Measurements from ENCODE around the gene CXCL12.

Gene CXCL12

DNA sequence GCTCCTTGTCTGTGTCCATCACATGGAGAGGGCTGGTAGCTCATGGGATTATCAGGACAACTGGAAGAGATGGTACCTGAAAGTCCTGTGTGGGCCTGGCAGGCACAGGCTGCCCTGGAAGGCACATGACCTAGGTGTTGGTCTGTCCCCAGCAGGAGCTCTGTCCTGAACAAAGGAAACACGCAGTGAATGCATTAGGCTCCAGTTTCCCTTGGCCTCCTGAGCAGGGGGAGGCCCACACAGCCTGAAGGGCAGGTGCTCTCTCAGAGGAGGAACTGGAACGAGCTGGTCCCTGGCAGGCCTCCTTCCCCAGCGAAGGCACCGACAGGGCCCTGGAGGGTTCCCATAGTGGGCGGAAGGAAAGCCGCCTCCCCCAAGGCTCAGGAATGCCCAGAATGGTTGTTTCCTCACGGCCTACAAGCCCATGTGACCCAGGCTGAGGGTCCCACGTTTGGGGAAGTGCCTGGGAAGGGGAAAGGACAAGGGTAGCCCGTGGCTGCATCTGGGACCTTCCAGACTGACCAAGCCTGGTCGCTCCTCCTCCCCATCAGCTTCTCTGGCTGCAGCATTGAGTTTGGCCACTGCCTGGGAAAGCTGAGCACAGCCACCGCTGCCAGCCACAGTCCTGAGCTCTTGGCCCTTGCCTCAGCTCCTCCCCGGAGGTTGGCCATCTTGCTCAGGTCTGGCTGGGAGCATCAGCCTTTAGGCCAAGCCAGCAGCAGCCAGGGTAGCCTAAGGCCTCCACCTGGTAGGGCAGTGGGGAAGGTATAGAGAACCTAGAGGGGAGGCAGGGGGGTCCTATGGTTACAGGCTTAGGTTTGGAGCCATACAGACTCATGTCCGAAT is 21.8 kb downstream of the CXCL12 start:
- no peak for DNase-seq (ENCODE audit: low read depth)

DNA sequence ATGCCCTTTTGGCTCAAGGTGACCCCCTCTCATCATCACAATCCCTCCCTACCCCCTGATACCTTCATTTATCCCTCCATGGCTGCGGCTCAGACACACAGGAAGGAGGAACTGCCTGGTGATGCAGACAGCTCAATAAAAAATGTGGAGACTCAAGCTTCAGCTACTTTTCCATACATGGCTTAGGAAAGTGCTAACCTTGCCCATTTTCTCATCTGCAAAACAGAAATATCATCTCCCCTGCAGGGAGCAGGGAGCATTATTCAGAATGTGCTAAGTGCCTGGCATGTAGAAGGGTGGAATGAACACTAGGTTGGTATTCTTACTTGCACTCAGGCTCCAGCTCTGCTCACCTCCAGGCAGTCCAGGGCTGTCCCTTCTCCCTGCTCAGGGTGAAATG is 23.8 kb downstream of the CXCL12 start:
- DNase-seq (ENCODE audit: low read depth) = no peak

DNA sequence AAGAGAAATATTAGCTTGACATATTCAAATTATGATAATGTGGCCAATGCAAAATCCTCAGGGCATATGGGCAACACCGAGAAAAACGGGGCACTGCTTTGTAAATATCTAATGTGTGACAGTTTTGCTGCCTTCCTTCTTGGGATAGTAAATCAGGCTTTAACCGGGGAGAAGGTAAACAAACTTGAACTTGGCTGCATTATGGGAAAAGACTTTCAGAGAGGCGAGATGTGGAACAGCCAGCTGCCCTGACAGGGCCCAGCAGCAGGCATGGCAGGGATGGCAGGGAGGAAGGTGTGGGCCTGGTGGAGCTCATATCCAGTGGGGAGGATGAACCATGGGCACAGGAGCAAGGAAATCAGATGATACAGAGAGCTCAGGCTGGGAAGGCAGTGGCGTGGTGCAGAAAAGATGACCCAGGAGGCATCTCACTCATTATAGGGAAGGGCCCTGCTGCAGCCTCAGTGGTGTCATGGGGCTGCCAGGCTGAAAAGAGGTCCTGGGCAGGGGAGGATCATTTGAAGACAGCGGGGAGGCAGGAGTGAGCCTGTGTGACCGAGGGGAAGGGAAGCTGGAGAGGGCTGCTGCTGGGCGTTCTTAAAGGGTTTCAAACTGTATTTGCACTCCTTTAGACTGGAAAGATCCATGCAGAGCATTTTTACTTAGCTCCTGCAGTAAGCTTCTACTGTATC is 26.7 kb downstream of the CXCL12 start:
- no peak for DNase-seq (ENCODE audit: low read depth)

DNA sequence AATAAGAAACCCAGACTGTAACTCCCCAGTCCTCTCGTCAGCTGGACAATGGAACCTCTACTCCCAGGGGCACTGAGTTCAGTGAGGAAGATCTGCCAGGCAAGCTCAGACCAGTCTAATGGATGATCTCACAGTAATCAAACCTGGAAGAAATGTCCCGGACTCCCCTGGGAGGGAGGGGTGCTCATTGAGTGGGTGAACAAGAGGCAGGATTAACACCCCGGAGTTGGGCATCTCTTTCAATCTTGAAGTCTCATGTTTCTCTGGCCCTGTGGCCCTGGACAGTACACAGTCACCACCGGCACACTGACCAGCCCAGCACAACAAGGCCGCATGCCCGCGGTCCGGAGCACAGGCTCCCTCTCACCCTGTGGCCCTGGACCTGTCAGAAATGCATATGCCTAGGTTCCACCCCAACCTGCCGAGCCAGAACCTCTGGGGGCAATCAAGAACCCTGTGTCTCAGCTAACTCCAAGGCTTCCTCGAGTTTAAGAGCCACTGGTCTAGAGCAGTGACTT is 27.8 kb downstream of the CXCL12 start:
- no peak for DNase-seq (ENCODE audit: low read depth)

DNA sequence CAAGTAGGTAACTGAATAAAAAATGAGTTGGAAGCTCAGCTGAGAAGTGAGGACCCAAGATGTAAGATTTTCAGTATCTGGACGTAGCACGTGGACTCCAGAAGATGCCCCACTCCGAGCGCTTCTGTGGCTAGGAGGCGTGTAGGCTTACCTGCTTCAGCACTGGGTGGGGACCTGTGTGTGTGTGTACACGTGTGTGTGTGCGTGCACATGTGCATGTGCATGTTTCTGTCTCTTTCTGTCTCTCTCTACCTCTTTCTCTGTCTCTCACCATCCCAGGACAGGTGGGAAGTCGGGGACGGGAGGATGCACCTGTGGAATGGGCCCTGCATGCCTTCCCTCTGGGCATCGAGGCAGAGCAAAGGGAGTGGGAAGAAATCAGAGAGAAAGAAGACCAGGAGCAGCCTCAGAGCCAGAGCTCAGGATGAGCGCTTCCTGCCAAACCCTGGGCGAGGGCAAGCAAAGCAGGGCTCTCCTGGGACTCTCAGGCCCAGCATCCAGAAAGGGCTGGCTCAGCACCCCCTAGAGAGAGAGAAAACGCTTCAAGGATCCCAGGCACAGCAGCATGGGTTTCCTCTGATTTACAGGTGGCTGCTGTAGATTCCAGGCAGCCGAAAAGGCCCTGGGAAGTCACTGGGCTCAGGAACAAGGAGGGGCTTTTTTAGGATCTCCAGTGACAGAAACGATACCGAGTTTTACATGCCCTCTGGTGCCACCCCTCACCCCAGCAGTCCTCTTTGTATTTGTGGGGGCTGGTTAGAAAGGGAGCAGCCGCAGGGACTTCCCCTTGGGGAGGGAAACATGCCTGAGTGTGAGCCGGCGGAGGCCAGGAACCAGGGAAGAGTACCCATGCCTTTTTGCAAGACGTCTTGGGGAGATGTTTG is 28.5 kb downstream of the CXCL12 start:
- DNase-seq (ENCODE audit: low read depth) = no peak

DNA sequence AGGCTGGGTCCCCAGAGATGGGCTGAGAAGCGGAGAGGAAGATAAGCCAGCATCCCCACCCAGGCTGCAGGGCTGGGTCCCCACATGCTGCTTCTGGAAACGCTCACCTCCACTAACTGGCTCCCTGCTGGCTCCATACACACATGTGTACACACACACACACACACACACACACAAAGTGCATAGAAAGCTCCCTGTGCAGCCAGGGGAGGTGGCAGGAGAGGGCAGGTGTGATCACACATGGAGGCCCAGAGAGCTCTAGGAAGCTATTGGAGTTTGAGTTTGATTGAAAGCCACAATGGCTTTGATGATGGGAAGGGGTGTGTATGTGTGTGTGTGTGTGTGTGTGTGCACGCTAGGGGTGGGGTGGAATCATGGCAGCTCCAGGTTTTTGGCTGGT is 29.3 kb downstream of the CXCL12 start:
- no peak for DNase-seq (ENCODE audit: low read depth)

DNA sequence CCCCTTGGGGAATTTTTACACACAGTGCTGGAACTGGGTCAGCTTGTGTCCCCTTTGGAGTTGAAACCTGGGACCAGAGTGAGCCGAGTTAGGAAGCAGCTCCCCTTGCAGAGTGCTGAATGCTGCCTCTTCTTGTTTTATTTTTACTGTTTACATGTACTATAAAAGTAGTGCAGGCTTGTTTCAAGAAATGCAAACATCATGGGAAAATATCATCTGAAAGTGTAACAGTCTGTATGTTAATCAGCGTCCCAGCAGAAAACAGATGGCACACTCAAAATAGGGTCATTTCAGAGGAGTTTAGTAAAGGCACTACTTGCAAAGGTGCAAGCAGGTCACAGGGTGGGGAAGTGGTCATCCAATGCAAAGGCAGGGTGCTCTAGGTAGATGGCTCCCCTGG is 30.1 kb downstream of the CXCL12 start:
- DNase-seq (ENCODE audit: low read depth) = no peak

DNA sequence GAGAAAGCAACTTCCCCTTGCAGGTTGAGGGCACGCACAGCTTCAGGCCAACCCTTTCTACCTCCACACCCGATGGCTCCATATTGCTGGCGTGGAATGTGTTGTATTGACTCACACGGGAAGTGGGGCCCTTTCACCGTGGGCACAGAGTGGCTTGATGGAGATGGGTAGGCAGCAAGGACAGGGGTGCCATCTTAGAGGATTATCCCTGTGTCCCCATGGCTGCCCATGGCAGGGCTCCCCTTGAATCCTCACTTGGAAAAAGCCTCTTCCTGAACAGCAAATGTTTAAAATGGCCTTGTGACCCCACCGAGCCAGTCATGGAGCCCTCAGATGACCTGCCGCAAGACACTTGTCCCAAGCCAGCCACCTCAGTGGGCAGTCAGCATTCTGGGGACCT is 31.2 kb downstream of the CXCL12 start:
- no peak for DNase-seq (ENCODE audit: low read depth)

DNA sequence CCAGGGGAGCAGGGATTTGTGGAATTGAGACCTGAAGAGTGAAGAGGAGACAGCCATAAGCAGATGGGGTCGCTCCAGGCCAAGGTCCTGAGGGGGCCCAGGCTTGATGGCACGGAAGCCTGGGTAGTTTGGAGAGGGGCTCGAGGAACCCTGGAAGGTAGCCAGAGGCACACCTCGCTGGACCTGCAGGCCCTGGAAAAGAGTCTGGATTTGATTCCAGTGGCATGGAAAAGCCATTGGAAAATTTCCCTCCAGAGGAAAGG is 31.8 kb downstream of the CXCL12 start:
- no peak for DNase-seq (ENCODE audit: low read depth)

DNA sequence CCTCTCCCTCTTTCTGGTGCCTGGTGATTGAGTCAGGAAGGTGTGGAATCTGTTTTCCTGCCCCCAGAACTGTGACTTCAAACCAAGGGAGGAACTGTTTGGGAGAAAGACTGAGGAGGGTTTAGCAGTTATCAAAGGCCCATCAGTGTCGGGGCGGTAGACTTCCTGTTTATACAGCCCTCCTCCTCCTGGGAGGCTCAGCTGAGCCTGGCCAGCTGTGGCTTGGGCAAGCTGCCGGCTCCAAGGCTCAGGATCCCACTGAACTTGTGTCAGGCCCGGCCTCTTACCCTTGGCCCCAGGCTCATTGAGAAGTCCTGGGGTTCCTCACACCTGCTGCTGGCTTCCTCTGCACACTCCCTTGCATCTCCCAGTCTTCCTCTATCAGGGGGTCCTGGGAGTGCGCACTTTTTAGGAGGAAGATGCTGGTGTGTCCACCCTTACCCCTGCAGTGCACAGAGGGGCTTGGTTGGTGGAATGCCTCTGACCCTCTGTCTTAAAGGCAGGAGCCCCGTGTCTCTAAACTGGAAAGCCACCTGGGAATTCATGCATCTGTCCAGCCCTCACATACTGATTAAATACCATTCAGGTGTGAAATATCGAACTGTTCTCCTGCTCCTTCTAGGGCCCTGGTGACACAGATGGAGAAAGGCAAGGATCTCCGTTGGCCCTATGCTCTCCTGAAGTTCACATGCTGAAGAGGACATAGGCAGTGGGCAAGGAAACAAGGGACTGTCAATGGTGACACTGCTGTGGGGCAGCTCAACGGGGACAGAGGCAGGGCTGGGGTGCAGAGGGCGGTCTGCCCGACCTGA is 32.4 kb downstream of the CXCL12 start:
- no peak for DNase-seq (ENCODE audit: low read depth)

DNA sequence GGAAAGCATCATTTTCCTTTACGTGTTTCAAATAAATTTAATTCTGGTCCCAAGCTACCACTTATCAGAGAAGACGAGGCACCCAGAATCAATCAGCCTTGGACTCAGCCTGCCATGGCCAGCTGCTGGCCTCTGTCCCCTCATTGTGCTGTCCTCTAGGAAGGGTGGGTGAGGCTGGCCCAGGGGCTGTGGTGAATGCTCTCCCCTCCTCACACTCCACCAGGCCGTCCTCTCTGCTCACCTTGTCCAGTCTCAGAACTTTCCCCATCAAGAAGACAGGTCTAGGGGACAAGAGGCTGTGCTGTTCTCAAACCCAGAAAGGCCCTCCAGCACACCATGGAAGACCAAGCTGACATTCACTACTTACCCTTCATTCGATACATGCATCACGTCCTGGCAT is 36.4 kb downstream of the CXCL12 start:
- no peak for DNase-seq (ENCODE audit: low read depth)

DNA sequence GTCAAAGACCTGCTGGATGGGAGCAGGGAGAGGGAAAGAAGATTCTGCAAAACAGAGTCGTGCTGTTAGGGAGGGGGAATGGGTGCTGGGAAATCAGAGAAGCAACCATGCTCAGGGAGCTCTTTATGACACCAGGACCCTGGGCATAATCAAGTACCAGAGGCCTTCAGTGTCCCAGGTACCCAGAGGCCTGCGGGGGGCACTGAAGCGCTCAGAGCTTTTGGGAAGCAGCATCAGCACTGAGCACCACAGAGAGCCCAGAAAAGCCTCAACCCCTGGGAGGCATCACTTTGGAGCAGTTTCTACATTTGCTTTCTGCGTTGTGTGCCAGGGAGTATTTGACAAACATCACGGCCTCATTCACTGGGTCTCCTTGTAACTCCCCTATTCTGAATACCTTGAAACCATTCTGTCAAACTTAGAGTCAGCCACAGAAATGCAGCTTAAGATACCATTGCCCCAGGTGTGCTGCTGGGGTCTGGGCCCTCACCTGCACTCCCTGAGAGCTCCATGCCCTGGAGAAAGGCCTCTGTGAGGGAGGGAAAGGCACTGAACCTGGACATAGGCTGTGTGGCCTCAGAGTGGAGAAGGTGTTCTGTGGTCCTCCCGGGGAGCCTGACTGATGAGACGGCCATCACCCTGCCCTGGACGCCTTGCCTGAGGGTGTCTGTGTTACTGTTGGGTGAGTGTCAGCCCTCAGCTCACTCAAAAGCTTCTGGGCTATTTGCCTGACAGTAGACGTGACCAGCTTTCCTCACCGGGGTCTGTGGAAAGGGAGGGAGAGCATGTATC is 37.1 kb downstream of the CXCL12 start:
- no peak for DNase-seq (ENCODE audit: low read depth)

DNA sequence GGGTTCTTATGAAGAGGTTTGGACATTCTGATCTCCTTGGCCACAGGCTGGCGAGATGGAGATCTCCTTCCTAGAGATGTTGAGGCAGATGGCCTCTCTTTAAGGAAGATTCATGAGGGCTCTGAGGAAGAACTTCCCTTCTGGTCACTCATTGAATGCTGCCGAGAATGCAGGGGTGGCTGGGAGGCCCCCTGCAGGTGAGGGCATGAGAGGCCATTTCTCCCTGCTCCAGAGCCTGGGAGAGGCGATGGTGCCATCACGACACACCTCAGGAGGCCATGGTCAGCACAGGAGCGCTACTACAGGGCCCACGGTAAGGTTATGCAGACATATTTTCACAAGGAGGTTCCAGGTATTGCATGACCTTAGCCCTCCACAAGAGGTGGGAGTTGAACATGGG is 40.2 kb downstream of the CXCL12 start:
- no peak for DNase-seq (ENCODE audit: low read depth)

DNA sequence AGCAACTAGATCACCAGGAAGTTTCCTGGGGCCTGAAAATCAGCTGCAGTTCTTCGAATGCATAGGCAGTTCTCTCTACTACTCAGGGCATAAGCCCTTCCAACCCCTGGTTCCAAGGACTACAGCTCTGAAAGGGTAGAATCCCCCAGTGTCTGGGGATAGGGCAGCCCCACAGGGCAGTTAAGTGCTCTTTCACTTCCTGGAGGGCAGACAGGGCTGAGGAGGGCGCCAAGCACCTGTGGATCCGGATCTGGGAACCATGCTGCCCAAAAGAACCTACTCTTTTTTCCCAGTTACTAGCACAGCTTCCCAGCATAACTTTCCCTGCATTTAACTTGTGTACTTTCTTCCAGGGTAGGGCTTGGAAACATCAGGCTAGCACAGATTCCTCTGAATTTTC is 41.1 kb downstream of the CXCL12 start:
- DNase-seq (ENCODE audit: low read depth) = no peak

DNA sequence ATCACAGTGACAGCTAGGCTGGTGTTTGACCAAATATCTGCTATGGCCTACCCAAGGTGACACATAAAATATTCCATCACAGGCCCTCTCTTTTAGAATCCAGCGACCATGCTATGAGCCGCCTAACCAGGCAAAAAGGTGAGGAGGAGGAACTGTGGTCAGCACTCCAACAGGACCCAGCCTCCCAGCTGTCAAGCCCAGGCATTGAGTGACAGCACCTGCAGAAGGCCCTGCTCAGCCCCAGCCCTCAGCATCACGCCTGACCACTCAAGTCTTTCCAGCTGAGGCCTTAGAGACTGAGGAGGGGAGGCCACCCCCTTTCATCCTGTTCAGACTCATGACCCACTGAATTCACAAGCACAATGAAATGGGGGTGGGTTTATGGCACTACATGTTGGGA is 43.0 kb downstream of the CXCL12 start:
- DNase-seq (ENCODE audit: low read depth) = no peak

DNA sequence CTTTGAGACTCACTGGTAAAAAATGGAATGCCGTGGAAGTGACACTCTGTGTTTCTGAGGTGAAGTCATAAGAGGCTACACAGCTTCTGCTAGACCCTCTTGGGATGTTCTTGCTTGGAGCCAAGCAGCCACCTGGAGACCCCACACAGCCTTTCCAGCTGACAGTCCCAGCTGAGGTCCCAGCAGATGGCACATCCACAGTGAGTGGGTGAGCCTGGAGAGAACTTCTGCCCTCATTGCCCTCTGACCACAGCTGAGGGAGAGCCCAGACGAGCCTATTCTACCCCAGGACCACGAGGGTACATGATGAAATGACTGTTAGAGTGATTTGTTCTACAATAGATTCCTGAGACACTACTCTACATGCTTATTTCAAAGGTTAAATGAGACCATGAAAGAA is 44.3 kb downstream of the CXCL12 start:
- no peak for DNase-seq (ENCODE audit: low read depth)

DNA sequence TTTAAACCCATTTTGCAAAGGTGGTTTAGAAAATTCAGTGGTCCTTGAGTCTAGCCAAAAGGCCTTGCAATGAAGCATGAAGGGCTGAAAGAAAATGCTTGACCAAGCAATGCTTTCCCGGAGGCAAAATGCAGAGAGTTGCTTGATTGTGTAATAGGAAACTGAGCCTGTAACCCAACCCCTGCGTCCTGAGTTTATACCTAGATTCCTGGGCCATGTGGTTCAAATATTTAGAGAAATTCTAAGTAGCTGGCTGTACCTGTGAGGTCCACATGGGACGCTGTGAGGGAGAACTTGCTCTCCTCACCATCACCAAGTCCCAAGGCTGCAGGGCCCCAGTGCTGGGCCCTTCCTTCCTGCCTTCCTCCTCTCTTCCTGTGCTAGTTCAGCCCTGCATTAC is 45.7 kb downstream of the CXCL12 start:
- no peak for DNase-seq (ENCODE audit: low read depth)

DNA sequence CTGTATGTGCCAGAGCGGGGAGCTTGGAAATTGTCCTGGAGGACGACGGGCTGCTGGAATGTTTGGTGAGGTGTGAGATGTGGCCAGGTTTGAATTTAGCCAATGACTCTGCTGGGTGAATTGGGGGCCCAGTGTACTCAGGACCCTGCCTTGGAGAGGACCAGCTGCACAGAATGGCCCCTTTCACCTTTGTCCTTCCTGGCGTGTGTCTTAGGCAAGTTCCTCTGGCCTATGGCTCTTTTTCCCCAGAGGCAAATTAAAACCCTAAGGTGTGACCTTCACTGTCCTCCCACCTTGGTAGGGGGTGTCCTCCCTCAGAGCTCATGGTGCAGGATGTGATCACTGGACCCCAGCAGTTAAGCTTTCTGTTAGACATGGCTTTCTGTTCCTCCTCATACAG is 47.8 kb downstream of the CXCL12 start:
- DNase-seq (ENCODE audit: low read depth) = no peak

DNA sequence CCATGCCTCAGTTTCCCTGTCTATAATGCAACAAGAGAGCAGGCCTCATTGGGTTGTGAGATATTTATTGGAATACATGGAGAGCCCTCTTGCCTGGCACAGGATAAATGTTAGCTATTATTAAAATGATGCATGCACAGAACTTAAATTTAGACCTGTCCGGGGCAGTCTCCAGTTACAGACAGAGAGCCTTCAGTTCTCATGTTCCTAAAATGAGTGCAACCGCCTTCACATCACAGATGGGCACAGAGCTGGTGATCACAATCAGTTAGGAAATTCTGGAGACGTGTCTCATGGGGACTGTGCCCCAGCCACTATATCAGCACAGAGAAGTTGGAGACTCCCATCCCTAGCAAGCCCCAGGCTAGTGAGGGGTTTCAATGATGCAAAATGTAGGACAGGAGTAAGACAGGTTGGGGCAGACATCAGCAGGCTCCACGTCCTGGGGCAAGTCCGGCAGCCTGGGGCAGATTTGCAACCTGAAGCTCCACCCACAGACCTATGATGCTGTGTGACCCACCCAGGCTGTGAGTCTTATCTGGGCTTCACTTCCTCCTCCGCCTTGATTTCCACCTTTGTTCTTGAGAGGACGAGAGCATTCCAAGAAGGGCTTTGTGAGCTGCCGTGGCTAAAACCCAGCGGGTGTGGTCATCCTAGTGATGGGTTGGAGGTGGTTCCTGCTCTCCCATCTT is 49.4 kb downstream of the CXCL12 start:
- no peak for DNase-seq (ENCODE audit: low read depth)

DNA sequence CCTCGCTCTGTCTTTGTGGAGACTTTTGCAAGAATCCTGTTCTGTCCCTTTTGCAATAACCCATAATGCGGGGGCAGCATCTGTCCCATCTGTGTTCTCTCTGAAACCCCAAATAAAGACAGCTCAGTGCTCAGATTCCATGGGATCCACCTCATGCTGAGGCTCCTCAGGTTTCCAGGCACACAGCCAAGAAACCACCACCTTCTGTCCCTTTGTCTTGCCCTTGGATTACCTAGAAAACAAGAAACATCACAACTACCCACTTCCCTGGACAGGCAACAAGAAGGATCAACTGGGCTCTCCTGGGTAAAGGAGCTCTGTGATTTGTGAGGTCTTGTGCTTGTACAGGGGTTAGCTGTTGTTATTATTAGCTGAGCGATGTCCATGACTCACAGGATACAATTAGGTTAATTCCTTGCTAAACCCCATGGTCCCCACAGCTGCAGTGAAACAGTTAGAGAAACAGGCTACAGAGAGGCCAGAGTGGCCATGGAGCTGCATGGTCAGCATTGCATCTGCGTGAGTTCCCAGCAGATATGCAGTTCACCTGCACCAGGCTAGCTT is 50.2 kb downstream of the CXCL12 start:
- no peak for DNase-seq (ENCODE audit: low read depth)
